H1 (cell line): ENCODE data around the gene HNF1A.

ENCODE experiments used
- KDM1A ChIP-seq: fragments of 200-600, 300-600 bp; sonication (generic); IDR thresholded peaks from 2 replicates; pipeline ENCODE4 v1.7.1; 2016; ENCODE audit warnings: mild to moderate bottlenecking, low read length, borderline replicate concordance
- POLR2A ChIP-seq, 2 experiments: IDR thresholded peaks; 1 replicate in 1 of 2; 2 replicates in 1 of 2; pipeline ENCODE4 v1.6.1; 2011; ENCODE audit warnings: low read depth in 2 of 2, low read length in 2 of 2, mild to moderate bottlenecking in 2 of 2; ENCODE audit errors: control extremely low read depth in 1 of 2
- SP1 ChIP-seq: IDR thresholded peaks from 2 replicates; pipeline ENCODE4 v1.6.1; 2011; ENCODE audit warnings: low read depth, low read length

- TF ChIP-seq SP1 = no peak
- TF ChIP-seq KDM1A = no peak
- no peak for TF ChIP-seq POLR2A (IDR thresholded peaks at IDR 0.05; ENCODE audit: control extremely low read depth in 1 of 2, low read depth in 2 of 2, low read length in 2 of 2)
Measured at GRCh38 chr12:120932058-120932457, 46.3 kb upstream of the HNF1A start.
